Breast epithelium (tissue), 4 donors: Measurements from ENCODE around the gene TMED8. TPM values are rescaled to one million over a fixed set of nuclear protein-coding genes. Genes with fewer than 3 reads are reported as not detected.
A peak's percentile ranks its signal among the peaks of the same experiment; 100 is the strongest.

ENCODE experiments used
- DNase-seq, 2 donors: peaks; one replicate each; pipeline ENCODE4 v3.0.0-alpha.2; 2019; ENCODE audit warnings: low spot score in 2 of 2
- H3K27ac ChIP-seq, 2 donors: fragments of 200-600 bp; sonication (generic) in 1 of 2; one replicate each; pipeline ENCODE4 v1.5.1; 2016 to 2019; ENCODE audit warnings: mild to moderate bottlenecking in 1 of 2
- H3K27me3 ChIP-seq, 2 donors: fragments of 200-600 bp; sonication (generic) in 1 of 2; one replicate each; pipeline versions ENCODE4 v1.5.1 to v1.6.0; 2017 to 2019; ENCODE audit warnings: control low read depth in 1 of 2, mild to moderate bottlenecking in 1 of 2
- H3K36me3 ChIP-seq: fragments of 200-600 bp; one replicate; pipeline ENCODE4 v1.5.1; 2019
- H3K4me1 ChIP-seq, 2 donors: fragments of 200-600 bp; sonication (generic); one replicate each; pipeline ENCODE4 v1.5.1; 2016 to 2019; ENCODE audit warnings: control low read depth in 1 of 2
- H3K4me3 ChIP-seq, 3 donors: fragments of 200-600 bp; sonication (generic); 1 replicate in 2 of 3; 2 replicates in 1 of 3; pipeline ENCODE4 v1.5.1; 2016 to 2019; ENCODE audit warnings: mild to moderate bottlenecking in 3 of 3, moderate library complexity in 2 of 3
- H3K9me3 ChIP-seq, 2 donors: fragments of 200-600 bp; sonication (generic) in 1 of 2; one replicate each; pipeline ENCODE4 v1.5.1; 2016 to 2019; ENCODE audit warnings: control low read depth in 1 of 2
- POLR2A ChIP-seq: fragments of 450-650 bp; IDR thresholded peaks from one replicate; pipeline ENCODE4 v1.6.1; 2016; ENCODE audit warnings: antibody characterized with exemption, mild to moderate bottlenecking, moderate library complexity
- POLR2AphosphoS5 ChIP-seq, 3 donors: sonication (generic); formaldehyde crosslinking; IDR thresholded peaks; one replicate each; pipeline ENCODE4 v1.6.1; 2017; ENCODE audit warnings: antibody characterized with exemption in 3 of 3
- intact Hi-C: fragments of 100-400 bp; cut with DNase I; formaldehyde crosslinking; loops from one replicate; pipeline ENCODE4 v1.15.1; 2023; ENCODE audit warnings: low total_unique reads
- total RNA-seq, 3 donors: library from RNA; depleted of rRNA; stranded (reverse); fragments of >200 nt; gene quantifications; one replicate each; pipeline ENCODE4 v1.1.0, GENCODE V29; 2016
- TF ChIP-seq, protein P1 (sequence below), 3 donors: fragments of 450-650 bp; IDR thresholded peaks; one replicate each; pipeline ENCODE4 v1.5.1; 2016 to 2017; ENCODE audit warnings: antibody characterized with exemption in 3 of 3, mild to moderate bottlenecking in 3 of 3, moderate library complexity in 3 of 3

TMED8 gene
- total RNA-seq, 3 donors from 2014 or later = 9.4 to 16.0 (median 14.4) TPM

DNA sequence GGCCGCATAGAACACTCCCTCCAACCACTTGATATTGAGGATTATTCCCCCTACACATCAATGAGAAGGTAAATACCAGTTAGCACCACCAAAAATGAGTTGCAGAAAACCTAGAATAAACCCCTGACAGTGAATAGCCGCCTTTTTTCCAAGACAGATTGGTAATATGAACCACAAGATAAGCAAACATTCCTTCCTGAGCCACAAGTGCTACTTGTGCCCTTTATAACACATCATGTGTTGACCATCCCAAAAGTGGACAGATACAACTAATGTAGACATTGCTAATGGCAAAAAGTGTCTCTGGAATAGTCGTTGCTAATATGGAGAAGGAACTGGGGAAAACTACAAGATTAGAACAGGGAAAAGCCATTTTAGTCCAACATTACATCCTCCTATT lies 29.2 kb upstream of the TMED8 start:
- no peak for TF ChIP-seq POLR2A
- TF ChIP-seq, protein P1, sequence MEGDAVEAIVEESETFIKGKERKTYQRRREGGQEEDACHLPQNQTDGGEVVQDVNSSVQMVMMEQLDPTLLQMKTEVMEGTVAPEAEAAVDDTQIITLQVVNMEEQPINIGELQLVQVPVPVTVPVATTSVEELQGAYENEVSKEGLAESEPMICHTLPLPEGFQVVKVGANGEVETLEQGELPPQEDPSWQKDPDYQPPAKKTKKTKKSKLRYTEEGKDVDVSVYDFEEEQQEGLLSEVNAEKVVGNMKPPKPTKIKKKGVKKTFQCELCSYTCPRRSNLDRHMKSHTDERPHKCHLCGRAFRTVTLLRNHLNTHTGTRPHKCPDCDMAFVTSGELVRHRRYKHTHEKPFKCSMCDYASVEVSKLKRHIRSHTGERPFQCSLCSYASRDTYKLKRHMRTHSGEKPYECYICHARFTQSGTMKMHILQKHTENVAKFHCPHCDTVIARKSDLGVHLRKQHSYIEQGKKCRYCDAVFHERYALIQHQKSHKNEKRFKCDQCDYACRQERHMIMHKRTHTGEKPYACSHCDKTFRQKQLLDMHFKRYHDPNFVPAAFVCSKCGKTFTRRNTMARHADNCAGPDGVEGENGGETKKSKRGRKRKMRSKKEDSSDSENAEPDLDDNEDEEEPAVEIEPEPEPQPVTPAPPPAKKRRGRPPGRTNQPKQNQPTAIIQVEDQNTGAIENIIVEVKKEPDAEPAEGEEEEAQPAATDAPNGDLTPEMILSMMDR (IDR thresholded peaks at IDR 0.05) = no peak
- no peak for TF ChIP-seq POLR2AphosphoS5 (IDR thresholded peaks at IDR 0.05)
- intact Hi-C loops = no loop called here
- H3K27ac ChIP-seq = no peak overlapping the region
- H3K4me3 ChIP-seq = no peak overlapping the region
- no peaks in the 10 kb centered on the region for H3K27me3 ChIP-seq
- H3K9me3 ChIP-seq = no peaks in the 10 kb centered on the region
- no peaks in the 10 kb centered on the region for H3K36me3 ChIP-seq
- no peaks in the 10 kb centered on the region for H3K4me1 ChIP-seq
- DNase-seq = no peak

DNA sequence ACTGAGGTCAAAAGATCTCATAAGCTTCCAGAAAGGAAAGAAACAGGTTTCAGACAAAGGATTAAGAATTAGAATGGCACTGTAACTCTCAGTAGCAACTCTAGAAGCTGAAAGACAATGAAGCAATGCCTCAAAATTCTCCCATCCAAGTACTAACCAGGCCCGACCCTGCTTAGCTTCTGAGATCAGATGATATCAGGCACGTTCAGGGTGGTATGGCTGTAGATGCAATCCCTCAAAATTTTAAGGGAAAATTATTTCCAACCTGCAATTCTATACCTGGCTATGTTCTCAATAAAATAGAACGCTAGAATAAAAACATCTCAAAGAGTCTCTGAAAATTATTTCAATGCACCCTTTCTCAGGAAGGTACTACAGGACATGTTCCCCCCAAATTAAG lies 26.9 kb upstream of the TMED8 start:
- intact Hi-C loops = no loop called here
- no peak overlapping the region for H3K4me3 ChIP-seq
- no peaks in the 10 kb centered on the region for H3K36me3 ChIP-seq
- H3K27ac ChIP-seq = no peak overlapping the region
- H3K27me3 ChIP-seq = no peaks in the 10 kb centered on the region
- no peaks in the 10 kb centered on the region for H3K4me1 ChIP-seq
- no peak for DNase-seq
- no peaks in the 10 kb centered on the region for H3K9me3 ChIP-seq
- no peak for TF ChIP-seq POLR2A
- TF ChIP-seq POLR2AphosphoS5 (IDR thresholded peaks at IDR 0.05) = no peak

DNA sequence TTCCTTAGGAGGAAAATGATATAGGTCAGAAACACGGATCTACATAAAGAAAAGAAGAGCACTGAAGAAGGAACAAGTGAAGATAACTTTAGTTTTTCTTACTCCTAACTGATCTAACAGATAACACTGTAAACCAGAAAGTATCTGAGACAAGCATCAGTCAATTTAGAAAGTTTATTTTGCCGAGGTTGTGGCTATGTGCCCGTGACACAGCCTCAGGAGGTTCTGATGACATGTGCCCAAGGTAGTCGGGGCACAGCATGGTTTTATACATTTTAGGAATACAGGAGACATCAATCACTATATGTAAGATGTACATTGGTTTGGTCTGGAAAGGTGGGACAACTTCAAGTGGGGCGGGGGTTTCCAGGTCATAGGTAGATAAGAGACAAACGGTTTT lies 23.3 kb upstream of the TMED8 start:
- H3K4me1 ChIP-seq = no peaks in the 10 kb centered on the region
- DNase-seq = peak in 1 of 2 donors; percentile 61
- no peaks in the 10 kb centered on the region for H3K9me3 ChIP-seq
- no peak overlapping the region for H3K4me3 ChIP-seq
- H3K27ac ChIP-seq = no peak overlapping the region
- no peaks in the 10 kb centered on the region for H3K36me3 ChIP-seq
- TF ChIP-seq, protein P1 (IDR thresholded peaks at IDR 0.05) = no peak
- no peak for TF ChIP-seq POLR2AphosphoS5 (IDR thresholded peaks at IDR 0.05)
- TF ChIP-seq POLR2A = no peak
- no peaks in the 10 kb centered on the region for H3K27me3 ChIP-seq
- intact Hi-C loops = no loop called here

- Histone ChIP-seq H3K9me3 (no peaks in the 10 kb centered on the region), H3K36me3 (no peaks in the 10 kb centered on the region), H3K4me3 (no peak overlapping the region), H3K27me3 (no peaks in the 10 kb centered on the region), H3K27ac (no peak overlapping the region), H3K4me1 (no peaks in the 10 kb centered on the region)
- no peak for DNase-seq
- no peak for TF ChIP-seq POLR2A
- no peak for TF ChIP-seq POLR2AphosphoS5 (IDR thresholded peaks at IDR 0.05)
- TF ChIP-seq, protein P1 (IDR thresholded peaks at IDR 0.05) = no peak
- intact Hi-C loops = no loop called here
Measured at GRCh38 chr14:77390188-77390587, 13.3 kb upstream of the TMED8 start.

DNA sequence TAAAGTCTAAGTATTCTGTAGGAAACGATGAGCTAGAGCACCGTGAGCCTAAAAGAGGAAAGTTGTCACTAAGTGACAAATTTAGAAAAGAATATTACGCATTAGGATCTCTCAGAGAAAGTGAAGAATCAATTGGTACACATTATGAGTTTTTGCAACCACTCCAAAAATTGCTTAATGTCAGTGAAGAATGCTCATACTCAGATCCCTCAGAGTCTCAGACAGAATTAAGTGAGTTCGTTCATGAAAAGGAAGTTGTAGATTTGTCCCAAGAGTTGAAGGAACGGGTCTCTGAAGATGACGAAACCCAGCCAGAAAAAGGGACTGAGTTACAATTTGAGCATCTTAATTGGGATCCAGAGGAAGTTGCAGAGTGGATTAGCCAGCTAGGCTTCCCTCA lies 1.8 kb upstream of the TMED8 start:
- Histone ChIP-seq H3K9me3 (no peaks in the 10 kb centered on the region), H3K4me3 (no peak overlapping the region), H3K36me3 (no peaks in the 10 kb centered on the region), H3K4me1 (no peaks in the 10 kb centered on the region), H3K27ac (no peak overlapping the region), H3K27me3 (no peaks in the 10 kb centered on the region)
- intact Hi-C loops = no loop called here
- TF ChIP-seq POLR2A (no peak), POLR2AphosphoS5 (IDR thresholded peaks at IDR 0.05) (no peak)
- TF ChIP-seq, protein P1 (IDR thresholded peaks at IDR 0.05) = no peak
- no peak for DNase-seq

- intact Hi-C loops = no loop called here
- no peaks in the 10 kb centered on the region for H3K27me3 ChIP-seq
- TF ChIP-seq POLR2AphosphoS5 (IDR thresholded peaks at IDR 0.05) (no peak), POLR2A (no peak)
- TF ChIP-seq, protein P1 (IDR thresholded peaks at IDR 0.05) = no peak
- H3K4me1 ChIP-seq = no peaks in the 10 kb centered on the region
- H3K4me3 ChIP-seq = peak overlapping the region; percentile 69 to 88 (median 83)
- H3K36me3 ChIP-seq = no peaks in the 10 kb centered on the region
- peak overlapping the region in 1 of 2 donors; percentile 75 for H3K27ac ChIP-seq
- no peak for DNase-seq
- no peaks in the 10 kb centered on the region for H3K9me3 ChIP-seq
Measured at GRCh38 chr14:77377502-77377844, 579 bp upstream of the TMED8 start.
